ENCODE measurements around the gene BPIFB3.

DNA sequence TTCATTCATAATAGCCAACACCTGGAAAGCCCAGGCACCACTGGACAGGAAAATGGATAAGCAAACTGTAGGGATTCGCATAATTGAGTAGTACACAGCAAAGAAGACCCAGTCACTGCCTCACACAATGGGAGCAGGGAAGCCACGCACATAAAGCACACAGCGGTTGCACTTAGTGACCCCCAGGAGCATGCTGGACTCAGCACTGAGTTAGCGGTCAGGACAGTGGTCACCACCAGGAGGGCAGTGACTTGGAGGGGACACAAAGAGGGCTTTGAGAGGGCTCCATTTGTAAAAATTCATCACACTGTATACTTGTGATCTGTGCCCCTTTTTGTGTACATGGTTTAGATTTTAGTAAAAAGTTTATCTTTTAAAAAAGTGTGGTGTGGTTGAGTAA, 2.4 kb upstream of the BPIFB3 start:
- TF ChIP-seq CTCF (IDR thresholded peaks at IDR 0.05) (no peak), POLR2A (IDR thresholded peaks at IDR 0.05) (no peak)

Data from Peyer's patch (tissue), 4 donors.